Measurements from ENCODE around the gene SOD2.

GRCh38 chr6:159742165-159742564, 49.1 kb upstream of the SOD2 start:
- no peak for TF ChIP-seq RAD21 (IDR thresholded peaks at IDR 0.05; ENCODE audit: low read length)
- no peak for TF ChIP-seq CTCF (IDR thresholded peaks at IDR 0.05)
- no peak for TF ChIP-seq POLR2AphosphoS5 (IDR thresholded peaks at IDR 0.05; ENCODE audit: low read depth, low read length)
- no peak for TF ChIP-seq RFX5 (IDR thresholded peaks at IDR 0.05; ENCODE audit: low read length)
- no peak for TF ChIP-seq FOXM1 (IDR thresholded peaks at IDR 0.05; ENCODE audit: low read depth)
- no peak for TF ChIP-seq TCF12 (IDR thresholded peaks at IDR 0.05)
- no peak for TF ChIP-seq EP300 (IDR thresholded peaks at IDR 0.05; ENCODE audit: borderline replicate concordance in 1 of 2, low read depth in 1 of 2, low read length in 1 of 2)
- no peak for TF ChIP-seq TEAD4 (IDR thresholded peaks at IDR 0.05; ENCODE audit: borderline replicate concordance, insufficient read depth)
- no peak for TF ChIP-seq YY1 (IDR thresholded peaks at IDR 0.05; ENCODE audit: low read depth)
- no peak for TF ChIP-seq NRF1 (IDR thresholded peaks at IDR 0.05; ENCODE audit: low read depth, low read length)
- TF ChIP-seq EZH2phosphoT487 (IDR thresholded peaks at IDR 0.05; ENCODE audit: borderline replicate concordance, low read depth), result no peak
- no peak for TF ChIP-seq SIN3A (IDR thresholded peaks at IDR 0.05; ENCODE audit: borderline replicate concordance, low read depth, low read length)
- no peak for TF ChIP-seq JUND (IDR thresholded peaks at IDR 0.05)
- TF ChIP-seq TAF1 (IDR thresholded peaks at IDR 0.05; ENCODE audit: borderline replicate concordance, low read depth, low read length), result no peak
